ENCODE data around the gene PBX1. TPM values are rescaled to one million over a fixed set of nuclear protein-coding genes. Genes with fewer than 3 reads are reported as not detected.

Gene PBX1
- polyA plus RNA-seq, 1 donor (not counting 4 experiments of a cell fraction or from before 2014, with no cell fraction given): 2.2 TPM

DNA sequence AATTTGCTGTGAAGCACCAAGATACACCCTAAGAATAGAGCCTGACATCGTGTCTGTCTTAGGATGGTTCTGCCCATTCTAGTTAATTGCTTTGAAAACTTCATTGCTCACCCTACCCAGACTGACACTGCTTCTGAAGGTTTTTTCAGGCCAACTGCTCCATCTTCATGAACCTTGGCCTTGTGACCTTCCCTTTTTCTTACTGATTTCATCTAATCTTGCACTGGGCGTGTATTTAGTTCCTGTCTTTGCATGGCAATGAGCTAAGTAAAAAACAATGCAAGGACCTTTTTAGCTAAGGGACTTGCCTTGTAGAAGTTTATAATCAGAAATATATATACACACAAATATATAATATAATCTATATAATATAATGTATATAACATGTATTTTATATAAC is 108.0 kb downstream of the PBX1 start:
- FAIRE-seq (no peak), DNase-seq (ENCODE audit: low read depth, low spot score) (no peak)
- Histone ChIP-seq H3K36me3 (ENCODE audit: control insufficient read depth in 2 of 2, extremely low read depth in 1 of 2, insufficient read depth in 2 of 2, low read length in 2 of 2) (no peaks in the 10 kb centered on the region), H3K9me3 (ENCODE audit: control insufficient read depth, low read depth, low read length) (no peaks in the 10 kb centered on the region), H3K9me1 (ENCODE audit: control insufficient read depth, extremely low read depth, insufficient read depth, low read length) (no peaks in the 10 kb centered on the region), H3K27ac (ENCODE audit: control insufficient read depth, insufficient read depth, low read length) (no peak overlapping the region), H3K4me1 (ENCODE audit: control insufficient read depth, extremely low read depth, insufficient read depth, low read length) (peaks cover 9% of the 10 kb centered on the region), H4K20me1 (ENCODE audit: control insufficient read depth, extremely low read depth, insufficient read depth, low read length) (no peaks in the 10 kb centered on the region), H3K4me2 (ENCODE audit: control insufficient read depth, extremely low read depth, insufficient read depth, low read depth, low read length) (no peak overlapping the region), H3K27me3 (ENCODE audit: control insufficient read depth, extremely low read depth, insufficient read depth, low read length) (no peaks in the 10 kb centered on the region), H3K9ac (ENCODE audit: control insufficient read depth, extremely low read depth, insufficient read depth, low read length) (no peak overlapping the region), H3K4me3 (ENCODE audit: control insufficient read depth in 2 of 3, extremely low read depth in 1 of 3, insufficient read depth in 2 of 3, low read depth in 1 of 3, low read length in 3 of 3) (no peak overlapping the region), H2AFZ (ENCODE audit: control insufficient read depth, low read length) (no peak overlapping the region), H3K79me2 (ENCODE audit: control insufficient read depth, insufficient read depth, low read length) (no peaks in the 10 kb centered on the region)
- dilution Hi-C loops (cut with MboI; ENCODE audit: extremely low pct_ligation_motif_present, low sequenced_read_pairs): no loop called here
- TF ChIP-seq CTCF (optimal IDR thresholded peaks at IDR 0.05 in 1 of 3, IDR thresholded peaks at IDR 0.05 in 1 of 3, conservative IDR thresholded peaks at IDR 0.05 in 1 of 3; ENCODE audit: extremely low read depth in 1 of 3, insufficient read depth in 2 of 3, low read length in 3 of 3) (no peak), EZH2 (IDR thresholded peaks at IDR 0.05; ENCODE audit: low read length) (no peak)

GRCh38 chr1:164667600-164667999 is 108.6 kb downstream of the PBX1 start:
- Histone ChIP-seq H3K4me1 (ENCODE audit: control insufficient read depth, extremely low read depth, insufficient read depth, low read length) (peaks cover 11% of the 10 kb centered on the region), H3K27me3 (ENCODE audit: control insufficient read depth, extremely low read depth, insufficient read depth, low read length) (no peaks in the 10 kb centered on the region), H3K27ac (ENCODE audit: control insufficient read depth, insufficient read depth, low read length) (no peak overlapping the region), H3K9me3 (ENCODE audit: control insufficient read depth, low read depth, low read length) (no peaks in the 10 kb centered on the region), H2AFZ (ENCODE audit: control insufficient read depth, low read length) (no peak overlapping the region), H3K36me3 (ENCODE audit: control insufficient read depth in 2 of 2, extremely low read depth in 1 of 2, insufficient read depth in 2 of 2, low read length in 2 of 2) (no peaks in the 10 kb centered on the region), H3K9me1 (ENCODE audit: control insufficient read depth, extremely low read depth, insufficient read depth, low read length) (no peaks in the 10 kb centered on the region), H3K79me2 (ENCODE audit: control insufficient read depth, insufficient read depth, low read length) (no peaks in the 10 kb centered on the region), H3K4me2 (ENCODE audit: control insufficient read depth, extremely low read depth, insufficient read depth, low read depth, low read length) (no peak overlapping the region), H3K4me3 (ENCODE audit: control insufficient read depth in 2 of 3, extremely low read depth in 1 of 3, insufficient read depth in 2 of 3, low read depth in 1 of 3, low read length in 3 of 3) (no peak overlapping the region), H3K9ac (ENCODE audit: control insufficient read depth, extremely low read depth, insufficient read depth, low read length) (no peak overlapping the region), H4K20me1 (ENCODE audit: control insufficient read depth, extremely low read depth, insufficient read depth, low read length) (no peaks in the 10 kb centered on the region)
- no peak for DNase-seq (ENCODE audit: low read depth, low spot score)
- dilution Hi-C loops (cut with MboI; ENCODE audit: extremely low pct_ligation_motif_present, low sequenced_read_pairs): no loop called here
- FAIRE-seq: no peak
- TF ChIP-seq EZH2 (IDR thresholded peaks at IDR 0.05; ENCODE audit: low read length) (no peak), CTCF (optimal IDR thresholded peaks at IDR 0.05 in 1 of 3, IDR thresholded peaks at IDR 0.05 in 1 of 3, conservative IDR thresholded peaks at IDR 0.05 in 1 of 3; ENCODE audit: extremely low read depth in 1 of 3, insufficient read depth in 2 of 3, low read length in 3 of 3) (no peak)
